Activated T-cell treated with anti-CD3 and anti-CD28 coated beads for 4 hours (primary cell): ENCODE results near the gene TUBA8.
A peak's percentile ranks its signal among the peaks of the same experiment; 100 is the strongest.
"Not testable (repeated sequence)": the region's sequence is repeated elsewhere in the genome, so short reads cannot be mapped to it uniquely, and the experiment has no call there.

Experiments
- DNase-seq: peaks from one replicate; pipeline ENCODE4 v3.0.0-alpha.2; 2020

TUBA8 gene

GRCh38 chr22:18077639-18078328 lies 32.8 kb upstream of the TUBA8 start, which contains the start of gene PEX26:
TSS of gene PEX26 (plus strand) at chr22:18077990. CDS start at chr22:18078377, 387 bp downstream.
- peak; percentile 90 for DNase-seq

GRCh38 chr22:18078329-18079041 lies 32.1 kb upstream of the TUBA8 start:
- DNase-seq, result peak; percentile 9

DNA sequence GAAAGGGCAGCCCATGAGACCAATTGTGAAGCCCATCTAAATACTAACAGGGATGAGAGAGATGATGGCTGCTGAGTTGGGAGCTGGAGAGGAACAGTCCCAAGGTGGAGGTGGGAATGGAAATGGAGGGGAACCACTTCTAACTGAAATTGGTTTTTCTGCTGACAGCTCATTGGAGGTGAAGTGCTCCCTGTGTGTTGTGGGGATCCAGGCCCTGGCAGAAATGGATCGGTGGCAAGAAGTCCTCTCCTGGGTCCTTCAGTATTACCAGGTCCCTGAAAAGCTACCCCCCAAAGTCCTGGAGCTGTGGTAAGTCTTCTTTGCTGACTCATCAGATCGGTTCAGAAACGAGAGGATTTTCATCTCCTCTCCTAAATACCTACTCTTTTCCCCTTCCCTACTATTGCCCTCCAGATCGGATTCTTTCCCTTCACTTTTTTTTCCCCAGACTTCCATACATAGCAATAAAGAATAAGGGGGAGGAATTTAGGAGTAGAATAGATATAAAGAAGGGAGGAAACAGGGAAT lies 30.8 kb upstream of the TUBA8 start:
- DNase-seq, result no peak

GRCh38 chr22:18081416-18081815 lies 29.2 kb upstream of the TUBA8 start:
- no peak for DNase-seq

DNA sequence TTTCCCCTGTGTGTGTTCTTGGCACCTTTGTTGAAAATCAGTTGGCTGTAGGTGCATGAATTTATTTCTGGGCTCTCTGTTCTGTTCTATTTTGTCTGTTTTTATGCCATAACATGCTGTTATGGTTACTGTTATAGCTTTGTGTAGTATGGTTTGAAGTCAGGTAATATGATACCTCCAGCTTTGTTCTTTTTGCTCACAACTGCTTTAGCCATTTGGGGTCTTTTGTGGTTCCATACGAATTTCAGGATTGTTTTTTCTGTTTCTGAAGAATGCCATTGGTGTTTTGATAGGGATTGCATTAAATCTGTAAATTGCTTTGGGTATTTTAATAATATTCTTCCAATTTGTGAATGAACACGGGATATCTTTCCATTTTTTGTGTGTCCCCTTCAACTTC lies 28.1 kb upstream of the TUBA8 start:
- DNase-seq, result no peak

- no peak for DNase-seq
Observed at GRCh38 chr22:18083406-18083805, 27.2 kb upstream of the TUBA8 start.

DNA sequence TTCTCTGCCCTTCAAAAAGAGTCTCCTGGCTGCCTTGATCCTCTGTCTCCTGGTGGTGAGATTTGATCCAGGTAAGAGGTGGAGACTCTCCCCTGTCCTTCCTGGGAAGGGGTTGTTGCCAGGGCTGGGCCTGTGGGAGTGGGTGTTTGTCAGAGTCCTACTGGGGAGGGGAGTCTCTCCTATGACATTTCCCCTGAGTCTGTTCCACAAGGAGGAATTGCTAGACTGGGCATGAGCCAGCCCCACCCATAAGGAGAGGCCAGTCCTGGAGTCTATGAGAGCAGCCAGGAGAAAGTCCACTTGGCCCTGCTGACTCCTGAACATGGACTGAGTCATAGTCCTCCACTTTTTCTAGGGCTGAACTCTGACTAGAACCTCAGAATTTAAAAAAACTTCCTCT lies 25.4 kb upstream of the TUBA8 start:
- no peak for DNase-seq

GRCh38 chr22:18087350-18087855 lies 23.2 kb upstream of the TUBA8 start:
- no peak for DNase-seq

GRCh38 chr22:18088825-18089568 lies 21.6 kb upstream of the TUBA8 start:
- no peak for DNase-seq

- DNase-seq, result no peak
Observed at GRCh38 chr22:18090286-18090685, 20.3 kb upstream of the TUBA8 start.

DNA sequence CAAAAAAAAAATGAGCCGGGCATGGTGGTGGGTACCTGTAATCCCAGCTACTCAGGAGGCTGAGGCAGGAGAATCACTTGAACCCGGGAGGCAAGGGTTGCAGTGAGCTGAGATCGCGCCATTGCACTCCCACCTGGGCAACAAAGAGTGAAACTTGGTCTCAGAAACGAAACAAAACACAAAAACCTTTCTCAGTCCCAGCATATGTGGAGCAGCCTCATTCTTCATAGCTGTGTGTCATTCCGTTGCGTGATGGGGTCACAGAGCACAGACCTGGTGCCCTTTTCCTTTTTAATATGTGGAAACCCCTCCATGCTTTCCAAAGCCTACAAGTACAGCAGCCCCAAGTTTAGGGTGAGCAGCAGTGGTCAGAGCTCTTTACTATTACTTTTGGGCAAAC lies 19.1 kb upstream of the TUBA8 start:
- DNase-seq, result no peak

DNA sequence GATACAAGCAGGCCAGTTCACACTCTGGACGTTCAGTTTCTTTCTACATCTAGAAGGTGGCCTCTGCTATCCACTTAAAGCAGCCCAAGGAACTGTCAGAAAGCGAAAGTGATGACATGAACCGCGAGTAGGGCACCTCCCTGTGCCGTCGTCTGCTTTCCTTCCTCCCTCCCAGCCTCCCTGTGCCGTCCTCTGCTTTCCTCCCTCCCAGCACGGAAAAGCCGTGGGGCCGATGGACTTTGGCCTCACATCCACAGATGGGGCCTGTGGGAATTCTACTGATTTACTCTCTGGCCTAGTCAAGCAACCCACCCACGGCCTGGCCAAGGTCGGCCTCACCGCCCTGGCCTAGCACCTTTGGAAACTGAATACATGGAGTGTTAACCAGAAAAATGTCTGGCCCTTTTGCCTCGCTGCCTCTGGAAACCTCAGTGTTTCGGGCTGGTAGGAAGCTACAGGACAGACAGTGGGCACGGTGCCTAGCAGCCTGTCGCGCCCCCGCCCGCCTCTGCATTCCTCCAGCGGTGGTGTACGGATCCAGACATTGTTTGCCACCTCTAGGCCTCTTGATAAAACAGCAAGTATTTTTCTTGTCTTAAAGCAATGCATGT lies 18.6 kb upstream of the TUBA8 start:
- no peak for DNase-seq

GRCh38 chr22:18093661-18094060 lies 16.9 kb upstream of the TUBA8 start:
- no peak for DNase-seq

DNA sequence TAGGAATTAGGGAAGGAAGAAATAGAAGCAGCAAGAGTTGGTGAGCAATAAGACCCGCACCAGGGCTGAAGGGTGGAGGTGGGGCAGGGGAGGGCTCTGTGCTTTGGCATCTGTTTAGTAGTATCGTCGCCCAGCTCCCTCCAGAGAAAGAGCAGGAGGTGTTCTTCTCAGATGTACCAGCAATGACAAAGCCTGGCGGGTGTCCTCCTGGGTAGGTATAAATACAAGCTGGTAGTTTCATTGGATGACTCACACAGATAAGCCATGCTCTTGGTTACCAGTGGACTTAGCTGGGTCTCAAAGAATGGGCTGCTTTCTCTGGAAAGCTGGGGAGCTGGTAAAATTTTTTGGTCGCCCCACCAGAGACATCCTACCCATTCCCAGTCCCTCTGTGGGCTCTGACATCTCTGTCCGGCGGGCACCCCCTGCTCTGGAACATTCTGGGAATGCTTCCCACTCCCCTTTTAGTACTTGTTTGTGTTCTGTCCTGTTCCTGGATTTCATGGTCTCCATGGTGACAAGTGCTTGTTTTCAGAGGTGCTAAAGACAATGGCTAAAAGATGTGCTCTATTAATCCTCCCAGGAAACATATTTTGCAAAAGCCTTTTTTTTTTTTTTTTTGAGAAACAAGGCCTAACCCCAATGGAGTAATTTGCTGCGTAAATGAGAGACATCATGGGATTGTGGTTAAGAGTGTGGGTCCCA lies 15.4 kb upstream of the TUBA8 start:
- no peak for DNase-seq

GRCh38 chr22:18096823-18097222 lies 13.8 kb upstream of the TUBA8 start:
- no peak for DNase-seq

DNA sequence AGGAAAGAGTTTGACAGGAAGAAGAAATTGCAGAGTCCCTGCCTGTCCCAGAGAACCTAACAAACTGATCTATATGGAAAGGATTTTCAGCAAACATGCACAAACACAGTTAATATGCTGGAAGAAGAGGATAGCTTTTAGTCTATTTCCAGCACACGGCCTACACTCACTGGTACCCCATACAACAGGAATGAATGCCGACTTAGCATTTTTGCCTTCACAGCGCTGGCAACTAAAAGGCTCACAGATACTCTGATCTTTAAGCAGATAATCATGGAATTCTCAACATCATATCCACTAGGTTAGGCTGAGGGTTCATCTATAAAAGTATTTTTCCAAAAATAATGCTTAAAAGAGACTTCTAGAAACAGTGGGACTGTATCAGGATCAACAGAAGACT lies 9.8 kb upstream of the TUBA8 start:
- DNase-seq, result no peak

- DNase-seq, result no peak
Observed at GRCh38 chr22:18101536-18101935, 9.1 kb upstream of the TUBA8 start.

DNA sequence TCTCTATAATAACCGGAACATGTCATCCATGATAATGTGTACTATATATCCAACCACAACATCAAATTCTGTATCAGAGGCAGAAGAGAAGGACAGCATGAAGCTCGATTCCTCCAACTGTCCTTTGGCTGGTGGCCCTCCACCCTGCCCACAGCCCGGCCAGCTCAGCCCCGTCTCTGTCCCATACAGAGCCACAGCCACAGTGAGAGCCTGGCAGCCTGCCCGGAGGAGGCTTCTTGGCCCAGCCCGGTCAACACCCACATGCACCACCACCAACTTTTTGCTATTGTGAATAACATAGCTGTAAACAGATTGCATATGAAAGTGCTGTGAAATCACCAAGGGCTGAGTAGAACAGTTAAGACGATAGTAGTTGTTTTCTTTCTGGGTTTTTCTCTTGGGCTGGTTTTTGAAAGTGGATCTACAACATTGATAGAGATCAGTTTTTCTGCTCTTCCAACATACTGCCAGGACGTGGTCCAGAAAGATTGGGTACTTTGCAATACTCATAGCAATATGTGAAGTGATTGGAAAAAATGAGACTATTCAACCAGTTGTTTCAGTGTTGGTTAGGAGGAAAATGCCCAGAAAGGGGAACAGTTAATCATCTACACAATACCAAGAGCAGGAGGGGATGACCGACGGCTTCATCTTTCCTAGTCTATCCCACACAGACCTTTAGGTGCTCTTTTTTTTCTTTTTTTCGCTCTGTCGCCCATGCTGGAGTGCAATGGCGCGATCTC lies 6.9 kb upstream of the TUBA8 start:
- no peak for DNase-seq

DNA sequence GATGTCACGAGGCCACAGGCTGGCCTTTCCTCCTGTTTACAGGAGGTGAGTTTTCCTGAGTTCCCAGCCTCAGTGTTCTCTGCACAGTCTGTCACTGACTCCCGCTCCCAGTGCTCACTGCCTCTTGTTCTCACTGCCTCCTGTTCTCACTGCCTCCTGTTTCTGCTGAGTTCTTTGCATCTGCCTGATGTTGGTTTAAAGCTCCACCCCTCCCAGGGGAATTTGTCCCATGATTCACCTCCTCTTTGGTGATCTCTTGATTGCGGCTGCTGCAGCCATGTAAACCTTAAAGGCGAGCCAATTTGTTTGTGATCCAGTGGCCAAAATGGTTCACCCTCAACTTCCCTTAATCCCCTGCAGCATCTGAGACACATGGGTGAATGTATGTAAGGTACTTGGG lies 6.0 kb upstream of the TUBA8 start:
- DNase-seq, result no peak

DNA sequence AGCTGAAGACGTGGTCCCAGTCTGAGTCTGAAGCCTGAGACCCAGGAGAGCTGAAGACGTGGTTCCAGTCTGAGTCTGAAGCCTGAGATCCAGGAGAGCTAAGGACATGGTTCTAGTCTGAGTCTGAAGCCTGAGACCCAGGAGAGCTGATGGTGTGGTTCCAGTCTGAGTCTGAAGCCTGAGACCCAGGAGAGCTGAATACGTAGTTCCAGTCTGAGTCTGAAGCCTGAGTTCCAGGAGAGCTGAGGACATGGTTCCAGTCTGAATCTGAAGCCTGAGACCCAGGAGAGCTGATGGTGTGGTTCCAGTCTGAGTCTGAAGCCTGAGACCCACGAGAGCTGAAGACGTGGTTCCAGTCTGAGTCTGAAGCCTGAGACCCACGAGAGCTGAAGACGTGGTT lies 4.6 kb upstream of the TUBA8 start:
- DNase-seq, result not testable (repeated sequence)

DNA sequence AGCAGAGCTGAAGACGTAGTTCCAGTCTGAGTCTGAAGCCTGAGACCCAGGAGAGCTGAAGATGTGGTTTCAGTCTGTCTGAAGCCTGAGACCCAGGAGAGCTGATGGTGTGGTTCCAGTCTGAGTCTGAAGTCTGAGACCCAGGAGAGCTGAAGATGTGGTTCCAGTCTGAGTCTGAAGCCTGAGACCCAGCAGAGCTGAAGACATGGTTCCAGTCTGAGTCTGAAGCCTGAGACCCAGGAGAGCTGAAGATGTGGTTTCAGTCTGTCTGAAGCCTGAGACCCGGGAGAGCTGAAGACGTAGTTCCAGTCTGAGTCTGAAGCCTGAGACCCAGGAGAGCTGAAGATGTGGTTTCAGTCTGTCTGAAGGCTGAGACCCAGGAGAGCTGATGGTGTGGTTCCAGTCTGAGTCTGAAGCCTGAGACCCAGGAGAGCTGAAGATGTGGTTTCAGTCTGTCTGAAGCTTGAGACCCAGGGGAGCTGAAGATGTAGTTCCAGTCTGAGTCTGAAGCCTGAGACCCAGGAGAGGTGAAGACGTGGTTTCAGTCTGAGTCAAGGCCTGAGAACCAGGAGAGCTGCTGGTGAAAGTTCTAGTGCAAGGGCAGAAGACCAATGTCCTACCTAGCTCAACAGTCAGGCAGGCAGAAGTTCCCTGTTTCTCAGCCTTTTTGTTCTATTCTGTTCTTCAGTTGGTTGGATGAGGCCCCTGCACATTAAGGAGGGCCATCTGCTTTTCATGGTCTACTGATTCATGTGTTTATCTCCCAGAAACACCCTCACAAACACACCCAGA lies 3.9 kb upstream of the TUBA8 start:
- DNase-seq, result not testable (repeated sequence)
